HG03378 (cell line): Measurements from ENCODE around the gene EFR3B.
A peak's percentile ranks its signal among the peaks of the same experiment; 100 is the strongest.
"Not testable (repeated sequence)": the region's sequence is repeated elsewhere in the genome, so short reads cannot be mapped to it uniquely, and the experiment has no call there.

Experiments used
- ATAC-seq: cut with Tn5 transposase; IDR thresholded peaks from one replicate; pipeline ENCODE4 v1.9.1; 2021; ENCODE audit warnings: mild to moderate bottlenecking, moderate library complexity; ENCODE audit not compliant: unreplicated experiment

Gene EFR3B

GRCh38 chr2:25141120-25141519 is 99.2 kb downstream of the EFR3B start:
- ATAC-seq: no peak

GRCh38 chr2:25145803-25146202 is 103.9 kb downstream of the EFR3B start:
- ATAC-seq: no peak

GRCh38 chr2:25146896-25147295 is 105.0 kb downstream of the EFR3B start:
- ATAC-seq: no peak

- no peak for ATAC-seq
Measured at GRCh38 chr2:25149646-25150045, 107.8 kb downstream of the EFR3B start.

GRCh38 chr2:25150993-25151392 is 109.1 kb downstream of the EFR3B start:
- not testable (repeated sequence) for ATAC-seq

- no peak for ATAC-seq
Measured at GRCh38 chr2:25151718-25152117, 109.8 kb downstream of the EFR3B start.

GRCh38 chr2:25155401-25155800 is 113.5 kb downstream of the EFR3B start:
- no peak for ATAC-seq

GRCh38 chr2:25158096-25158852 is 116.4 kb downstream of the EFR3B start:
- ATAC-seq: no peak

- no peak for ATAC-seq
Measured at GRCh38 chr2:25159949-25160348, 118.1 kb downstream of the EFR3B start.

- no peak for ATAC-seq
Measured at GRCh38 chr2:25160376-25160775, 118.5 kb downstream of the EFR3B start.

GRCh38 chr2:25161055-25161781 is 119.3 kb downstream of the EFR3B start:
- ATAC-seq: peak; percentile 37

GRCh38 chr2:25162061-25162460 is 120.2 kb downstream of the EFR3B start:
- not testable (repeated sequence) for ATAC-seq

- ATAC-seq: no peak
Measured at GRCh38 chr2:25164561-25164960, 122.7 kb downstream of the EFR3B start.

GRCh38 chr2:25165992-25166875 is 124.4 kb downstream of the EFR3B start:
- peak; percentile 73 for ATAC-seq

- ATAC-seq: no peak
Measured at GRCh38 chr2:25168256-25169072, 126.6 kb downstream of the EFR3B start, which contains the start of gene POMC. POMC (minus strand) TSS chr2:25168580; CDS start chr2:25164772, 3,808 bp downstream.

GRCh38 chr2:25169073-25169470 is 127.2 kb downstream of the EFR3B start:
- ATAC-seq: no peak

GRCh38 chr2:25170888-25171287 is 129.0 kb downstream of the EFR3B start:
- ATAC-seq: no peak

GRCh38 chr2:25173719-25174118 is 131.8 kb downstream of the EFR3B start:
- no peak for ATAC-seq

GRCh38 chr2:25174192-25174861 is 132.5 kb downstream of the EFR3B start:
- no peak for ATAC-seq

- ATAC-seq: no peak
Measured at GRCh38 chr2:25176138-25176537, 134.3 kb downstream of the EFR3B start.
